OCI-M2 (cell line): Measurements from ENCODE around the gene LCORL.
"Not testable (repeated sequence)": the region's sequence is repeated elsewhere in the genome, so short reads cannot be mapped to it uniquely, and the experiment has no call there.

Source experiments
- DNase-seq: peaks from one replicate; lab custom pipeline; 2025; ENCODE audit not compliant: unreplicated experiment; lab: John Stamatoyannopoulos, UW

LCORL gene

DNA sequence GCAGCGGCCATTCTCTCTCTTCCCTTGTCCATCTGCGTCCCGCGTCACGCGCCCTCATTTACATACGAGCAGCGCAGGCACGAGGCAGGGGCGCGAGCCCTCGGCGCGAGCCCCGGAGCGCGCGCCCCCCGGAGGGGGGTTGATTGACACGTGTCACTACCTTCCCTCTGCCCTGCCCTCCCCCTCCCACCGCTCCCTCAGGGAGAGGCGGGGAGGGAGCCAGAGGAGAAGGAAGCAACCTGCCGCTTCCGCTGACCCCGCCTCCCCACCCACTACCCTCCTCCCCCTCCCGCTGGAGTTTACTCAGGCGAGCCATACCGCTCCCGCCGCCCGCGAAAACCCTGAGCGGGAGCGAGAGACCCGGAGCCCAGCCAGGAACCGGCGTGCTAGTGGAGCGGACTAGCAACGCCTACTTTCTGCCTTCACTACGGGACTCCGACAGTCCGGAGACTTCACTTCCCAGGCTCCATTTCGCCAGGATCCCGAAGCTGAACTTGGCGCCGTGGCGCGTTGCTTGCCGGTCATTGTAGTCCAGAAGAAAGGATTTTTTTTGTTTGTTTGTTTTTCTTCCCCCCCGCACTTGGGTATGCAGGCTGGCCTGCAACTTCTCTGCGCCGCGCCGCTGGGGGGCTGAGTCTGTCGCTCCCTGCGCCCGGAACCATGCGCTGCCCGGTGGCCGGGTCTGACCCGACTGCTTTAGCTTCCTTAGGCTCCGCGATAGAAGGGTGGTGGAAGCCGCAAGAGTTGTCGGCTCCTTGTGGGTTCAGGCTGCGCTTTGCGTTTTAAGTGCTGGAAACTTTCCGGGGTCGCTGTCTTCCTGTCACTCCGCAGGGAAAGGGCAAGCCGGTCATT, at the start of gene LCORL:
LCORL (minus strand) TSS at position 36 of the 852 bp plus-strand sequence; CDS start at position 32, 4 bp downstream.
- peak; percentile 75 for DNase-seq

DNA sequence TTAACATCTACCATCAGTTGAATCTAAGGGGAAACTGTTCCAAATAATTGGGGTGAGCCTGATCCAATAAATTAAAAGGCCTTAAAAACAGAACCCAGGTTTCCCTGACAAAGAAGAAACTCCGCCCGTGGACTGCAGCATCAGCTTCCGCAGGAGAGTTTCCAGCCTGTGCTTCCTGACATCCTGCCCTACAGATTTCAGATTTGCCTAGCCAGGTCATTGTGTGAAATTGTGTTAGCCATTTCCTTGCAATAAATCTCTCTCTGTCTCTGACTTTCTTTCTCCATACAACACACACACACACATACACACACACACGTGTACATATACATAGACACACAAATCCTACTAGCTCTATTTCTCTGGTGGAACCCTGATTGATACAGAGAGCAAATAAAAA, 48.3 kb upstream of the LCORL start:
- DNase-seq = no peak

DNA sequence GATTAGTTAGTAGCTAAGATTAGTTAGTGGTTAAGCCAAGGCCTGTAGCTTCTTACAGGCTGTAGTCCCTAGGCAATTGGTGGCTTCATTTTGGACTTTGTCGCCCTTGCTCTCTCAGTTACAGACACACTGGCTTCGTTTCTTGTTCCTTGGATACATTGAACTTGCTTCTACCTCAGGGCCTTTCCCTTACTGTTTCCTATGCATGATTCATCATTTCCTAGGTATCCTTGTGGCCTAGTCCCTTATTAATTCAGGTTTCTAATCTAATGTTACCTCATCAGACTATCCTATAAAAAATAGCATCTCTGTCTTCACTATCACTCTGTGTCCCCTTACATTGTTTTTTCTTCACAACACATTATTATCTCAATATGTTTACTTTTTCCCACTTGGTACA, 45.5 kb upstream of the LCORL start:
- DNase-seq = no peak

DNA sequence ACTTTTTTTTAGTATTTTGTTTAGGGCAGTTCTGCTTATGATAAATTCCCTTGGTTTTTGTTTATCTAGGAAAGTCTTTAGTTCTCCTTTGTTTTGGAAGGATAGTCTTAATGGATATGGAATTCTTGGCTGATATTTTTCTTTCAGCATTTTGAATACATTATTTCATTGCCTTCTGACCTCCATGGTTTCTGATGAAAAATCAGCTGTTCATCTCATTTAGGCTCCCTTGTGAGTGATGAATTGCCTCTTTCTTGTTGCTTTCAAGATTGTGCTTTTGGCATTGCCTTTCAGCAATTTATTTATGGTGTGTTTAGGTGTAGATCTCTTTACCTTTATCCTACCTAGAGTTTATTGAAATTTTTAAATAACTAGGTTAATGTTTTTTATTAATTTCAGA, 41.5 kb upstream of the LCORL start:
- DNase-seq = no peak

DNA sequence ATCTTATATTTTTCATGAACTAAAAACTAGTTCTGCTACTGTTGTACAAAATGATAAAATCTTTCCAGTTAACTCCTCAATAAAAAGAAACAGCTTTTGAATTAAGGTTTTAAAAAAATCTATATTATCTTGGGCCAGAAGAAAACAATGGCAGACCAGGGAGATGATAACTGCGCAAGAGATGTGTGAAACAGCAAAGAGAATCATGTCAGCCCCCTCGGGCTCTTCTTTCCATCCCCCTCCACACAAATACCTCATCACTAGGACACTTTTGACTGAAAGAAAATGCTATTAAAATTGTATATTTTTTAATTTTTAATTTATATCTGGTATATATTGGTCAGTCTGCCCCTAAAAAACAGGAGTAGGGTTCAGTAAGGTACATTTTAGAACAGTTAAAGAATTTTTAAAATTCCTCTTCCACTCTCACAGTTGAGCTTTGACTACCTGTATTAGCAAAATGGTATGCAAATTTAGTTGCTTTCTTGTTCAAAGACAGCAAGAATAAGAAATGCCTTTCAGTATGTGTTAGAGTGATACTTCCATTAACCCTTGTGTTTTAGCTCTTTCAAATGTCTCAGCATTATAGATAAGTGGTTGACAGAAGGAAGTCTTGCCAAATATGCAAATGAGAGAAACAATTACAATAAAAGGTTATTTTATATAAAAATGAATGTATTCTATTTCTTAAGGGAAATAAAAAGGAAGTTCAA, 36.4 kb upstream of the LCORL start:
- DNase-seq = no peak

DNA sequence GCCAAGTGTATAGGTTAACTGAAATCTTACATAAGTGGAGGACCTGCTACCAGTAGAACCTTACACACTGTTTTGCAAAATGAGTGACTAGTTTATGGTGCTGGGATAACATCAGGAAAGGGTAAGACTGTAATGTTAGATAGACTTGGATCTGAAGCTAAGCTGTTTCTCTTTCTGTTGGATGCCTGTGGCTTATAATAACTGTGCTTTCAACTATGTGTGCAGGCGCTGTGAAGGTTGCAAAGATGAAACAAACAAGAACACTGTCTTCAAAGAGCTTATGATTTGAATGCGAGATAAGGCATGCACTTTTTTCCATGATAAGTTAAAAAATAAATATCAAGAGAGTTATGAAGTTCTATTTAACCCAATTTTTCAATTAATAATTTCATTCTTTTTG, 34.5 kb upstream of the LCORL start:
- DNase-seq = no peak

DNA sequence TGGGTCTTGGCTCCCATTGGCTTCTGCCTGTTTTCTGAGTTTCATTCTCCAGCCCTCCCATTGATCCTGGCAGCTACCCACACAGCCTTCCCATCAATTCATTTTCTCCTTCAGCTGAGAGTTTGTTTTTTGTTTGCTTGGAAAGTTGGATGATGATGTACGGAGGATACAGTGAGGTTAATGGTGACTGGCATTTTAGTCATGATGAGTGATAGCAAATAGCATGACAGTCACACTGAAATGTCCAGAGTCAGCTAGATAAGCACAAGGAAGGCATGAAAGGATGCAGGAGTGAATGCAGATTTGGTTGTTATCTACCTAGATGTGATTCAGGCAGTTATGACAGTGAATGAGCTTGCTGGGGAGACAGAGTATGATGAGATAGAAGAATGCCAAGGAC, 30.6 kb upstream of the LCORL start:
- DNase-seq = no peak

DNA sequence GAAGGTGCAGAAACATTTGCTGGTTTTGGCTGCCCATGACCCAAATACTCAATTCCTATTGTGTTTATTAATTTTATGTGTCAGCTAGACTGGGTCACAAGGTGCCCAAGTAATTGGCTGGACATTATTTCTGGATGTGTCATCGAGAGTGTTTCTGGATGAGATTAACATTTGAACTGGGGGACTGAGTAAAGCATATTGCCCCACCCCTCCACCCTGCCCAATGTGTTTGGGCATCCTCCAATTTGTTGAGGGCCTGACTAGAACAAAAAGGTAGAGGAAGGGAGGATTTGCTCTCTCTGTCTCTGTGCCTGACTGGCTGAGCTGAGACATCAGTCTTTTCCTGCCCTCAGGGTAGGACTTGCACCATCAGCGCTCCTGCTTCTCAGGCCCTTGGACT, 29.7 kb upstream of the LCORL start:
- no peak for DNase-seq

DNA sequence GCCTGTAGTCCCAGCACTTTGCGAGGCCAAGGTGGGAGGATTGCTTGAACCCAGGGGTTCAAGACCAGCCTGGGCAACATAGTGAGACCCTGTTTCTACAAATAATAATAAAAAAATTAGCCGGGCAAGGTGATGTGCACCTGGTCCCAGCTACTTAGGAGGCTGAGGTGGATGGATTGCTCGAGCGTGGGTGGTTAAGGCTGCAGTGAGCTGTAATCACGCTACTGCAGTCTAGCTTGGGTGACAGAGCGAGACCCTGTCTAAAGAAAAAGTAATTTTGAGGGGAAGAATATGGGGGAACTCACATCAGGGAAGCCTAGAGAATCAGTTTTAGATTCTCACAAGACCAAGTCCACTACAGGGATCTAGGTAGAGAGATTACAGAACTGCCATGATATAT, 28.9 kb upstream of the LCORL start:
- DNase-seq = no peak

DNA sequence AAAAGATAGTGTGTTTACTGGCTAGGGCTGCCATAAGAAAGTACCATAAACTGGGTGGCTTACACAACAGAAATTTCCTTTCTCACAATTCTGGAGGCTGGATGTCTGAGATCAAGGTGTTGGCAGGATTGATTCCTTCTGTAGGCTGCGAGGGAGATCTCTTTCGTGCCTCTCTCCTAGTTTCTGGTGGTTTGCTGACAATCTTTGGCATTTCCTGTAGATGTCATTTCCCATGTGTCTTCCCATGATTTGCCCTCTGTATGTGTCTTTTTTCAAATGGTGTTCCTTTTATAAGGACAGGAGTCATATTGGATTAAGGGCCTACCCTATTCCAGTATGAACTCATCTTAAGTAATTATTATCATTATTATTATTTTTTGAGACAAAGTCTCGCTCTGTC, 27.9 kb upstream of the LCORL start:
- no peak for DNase-seq

DNA sequence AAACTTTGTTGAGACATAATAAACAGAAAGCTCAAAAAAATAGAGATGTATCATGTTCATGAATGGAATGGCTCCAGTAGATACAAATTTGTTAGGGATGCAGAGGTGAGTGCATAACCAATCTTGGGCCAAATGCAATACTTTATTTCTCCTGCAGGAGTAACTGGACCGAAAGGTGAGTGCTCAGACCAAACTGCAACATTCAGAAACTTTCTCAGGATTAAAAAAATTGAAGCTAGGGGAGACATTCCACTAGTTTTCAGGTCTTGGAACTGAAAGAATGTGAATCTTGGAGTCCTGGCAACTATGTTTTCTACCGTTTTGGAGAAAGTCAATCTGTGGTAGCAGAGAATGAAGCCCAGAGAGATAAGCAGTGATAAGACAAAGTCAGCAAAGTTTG, 21.2 kb upstream of the LCORL start:
- no peak for DNase-seq

DNA sequence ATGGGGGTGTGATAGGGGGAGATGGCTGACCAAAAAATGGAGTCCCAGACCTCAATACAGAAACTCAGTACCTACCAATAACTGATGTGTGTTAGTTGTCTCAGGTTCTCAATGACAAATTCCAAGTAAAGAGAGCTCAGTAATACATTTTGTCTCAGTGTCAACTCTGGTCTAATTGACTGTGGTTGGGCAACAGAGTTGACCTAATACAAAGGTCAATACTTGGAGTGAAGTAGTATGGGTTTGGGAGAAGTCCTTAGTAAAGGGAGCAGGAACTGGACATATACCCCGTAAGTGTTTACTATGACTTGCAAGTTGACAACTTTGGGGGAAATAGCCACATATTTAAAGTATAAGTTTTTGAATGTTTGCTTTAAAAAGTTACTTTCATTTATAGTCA, 20.5 kb upstream of the LCORL start:
- DNase-seq = no peak

DNA sequence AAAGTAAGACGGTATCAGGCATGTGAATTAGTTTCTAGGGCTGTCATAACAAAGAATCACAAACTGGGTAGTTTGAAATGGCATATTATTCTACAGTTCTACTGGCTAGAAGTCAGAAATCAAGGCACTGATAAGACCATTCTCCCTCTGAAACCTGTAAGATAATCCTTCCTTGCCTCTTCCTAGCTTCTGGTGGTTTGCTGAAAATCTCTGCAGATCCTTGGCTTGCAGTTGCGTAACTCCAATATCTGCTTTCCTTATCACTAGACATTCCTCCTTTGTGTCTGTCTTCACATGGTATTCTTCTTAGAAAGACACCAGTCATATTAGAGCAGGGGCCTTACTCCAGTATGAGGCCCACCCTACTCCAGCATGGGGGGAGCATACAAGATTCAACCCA, 19.6 kb upstream of the LCORL start:
- no peak for DNase-seq

DNA sequence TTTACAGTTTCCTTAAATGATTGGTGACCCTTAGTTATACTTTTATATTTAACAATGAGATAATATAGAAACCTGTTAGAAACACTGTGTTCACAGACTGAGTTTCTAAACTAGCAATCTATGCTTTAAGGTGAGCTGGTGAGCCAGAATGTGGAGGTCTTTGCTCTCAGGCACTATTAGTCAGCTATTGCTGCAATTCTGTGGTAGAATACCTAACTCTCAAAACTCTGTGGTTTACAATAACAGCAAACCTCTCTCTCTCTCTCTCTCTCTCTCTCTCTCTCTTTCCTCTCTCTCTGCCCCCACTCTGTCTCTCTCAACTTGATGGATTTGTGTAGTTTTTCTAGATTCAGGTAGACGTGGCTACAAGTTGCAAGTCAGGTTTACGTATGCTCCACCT, 17.6 kb upstream of the LCORL start:
- DNase-seq = no peak

DNA sequence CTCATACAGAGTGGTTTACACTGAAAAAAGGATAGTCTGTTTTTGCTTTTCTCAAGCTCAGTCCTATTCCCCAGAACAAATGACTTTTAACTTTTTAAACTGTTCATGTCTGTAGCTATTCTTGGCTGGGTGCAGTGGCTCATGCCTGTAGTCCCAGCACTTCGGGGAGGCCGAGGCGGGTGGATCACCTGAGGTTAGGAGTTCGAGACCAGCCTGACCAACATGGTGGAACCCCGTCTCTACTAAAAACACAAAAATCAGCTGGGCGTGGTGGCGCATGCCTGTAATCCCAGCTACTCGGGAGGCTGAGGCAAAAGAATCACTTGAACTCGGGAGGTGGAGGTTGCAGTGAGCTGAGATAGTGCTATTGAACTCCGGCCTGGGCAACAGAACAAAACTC, 14.8 kb upstream of the LCORL start:
- DNase-seq = not testable (repeated sequence)

DNA sequence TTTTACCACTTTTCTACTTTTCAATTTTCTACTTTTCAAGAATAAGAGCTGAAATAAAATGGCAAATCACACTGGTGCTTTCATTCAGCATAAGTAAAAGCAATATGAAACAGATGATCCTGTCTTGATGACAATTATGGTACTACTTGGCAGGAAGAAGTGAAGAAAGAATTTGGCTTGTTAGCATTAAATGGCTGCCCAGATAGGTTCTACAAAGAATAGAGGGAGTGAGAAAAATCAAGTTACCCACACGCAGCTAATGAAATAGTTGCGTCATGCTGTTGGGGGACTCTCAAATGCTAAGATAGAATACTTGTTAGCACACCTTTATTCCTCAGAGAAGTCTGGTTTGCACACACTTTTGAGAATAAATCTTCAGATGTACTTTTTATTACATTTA, 12.5 kb upstream of the LCORL start:
- DNase-seq = no peak

DNA sequence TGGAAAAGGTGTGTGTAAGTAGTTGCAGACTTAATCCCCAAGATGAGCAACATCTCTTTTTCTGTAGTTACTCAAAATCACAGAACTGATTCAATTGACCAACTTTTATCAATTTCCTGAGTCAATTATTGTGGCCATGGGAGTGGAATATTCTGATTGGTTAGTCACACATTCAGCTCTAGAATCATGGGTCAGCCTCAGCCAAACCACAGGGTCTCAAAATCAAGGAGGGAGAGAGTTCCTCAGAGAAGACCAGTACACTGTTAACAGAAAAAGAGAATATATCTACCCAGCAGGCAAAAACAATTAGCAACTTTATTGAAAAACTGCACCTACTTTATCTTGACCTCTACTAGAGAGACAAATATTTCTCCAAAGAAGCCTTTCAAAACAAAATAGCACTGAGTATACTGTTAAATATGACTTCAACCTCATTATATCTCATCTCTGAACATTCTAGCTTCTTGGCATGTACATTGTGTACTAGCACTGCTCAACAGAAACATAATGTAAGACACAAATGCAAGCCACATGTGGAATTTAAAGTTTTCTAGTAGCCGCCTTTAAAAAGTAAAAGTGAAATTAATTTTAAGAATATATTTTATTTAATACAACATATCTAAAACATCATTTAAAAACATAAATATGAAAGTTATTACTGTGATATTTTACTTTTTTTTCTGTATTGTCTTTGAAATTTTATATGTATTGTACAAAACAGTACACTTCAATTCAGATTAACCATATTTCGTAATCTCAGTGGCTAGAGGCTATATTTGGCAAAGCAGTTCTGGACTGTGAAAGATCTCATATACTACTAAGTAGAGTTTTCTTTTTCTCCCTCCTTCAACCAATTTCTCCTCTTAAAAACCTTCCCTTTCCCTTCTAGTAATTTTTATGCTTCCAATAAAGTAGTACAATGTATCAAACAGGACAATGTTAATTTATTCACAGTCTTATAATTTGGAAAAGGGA, 11.8 kb upstream of the LCORL start:
- DNase-seq = no peak

DNA sequence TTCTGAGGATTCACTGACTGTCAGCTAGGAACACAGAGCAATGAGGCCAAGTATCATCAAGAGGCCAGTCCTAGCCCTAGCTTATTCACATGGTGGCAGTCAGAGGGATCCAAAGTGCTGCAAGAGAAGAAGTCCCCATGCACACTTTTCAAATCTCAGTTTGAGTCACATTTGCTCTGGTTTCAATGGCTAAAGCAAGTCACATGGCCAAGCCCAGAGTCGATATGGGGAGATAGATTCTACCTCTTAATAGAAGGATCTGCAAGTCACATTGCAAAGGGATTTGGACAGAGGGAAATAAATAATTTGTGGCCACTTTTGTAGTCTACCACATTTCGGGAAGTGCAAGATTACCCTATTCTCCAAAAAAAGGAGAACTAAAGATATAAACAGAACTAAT, 3.7 kb upstream of the LCORL start:
- DNase-seq = no peak

DNA sequence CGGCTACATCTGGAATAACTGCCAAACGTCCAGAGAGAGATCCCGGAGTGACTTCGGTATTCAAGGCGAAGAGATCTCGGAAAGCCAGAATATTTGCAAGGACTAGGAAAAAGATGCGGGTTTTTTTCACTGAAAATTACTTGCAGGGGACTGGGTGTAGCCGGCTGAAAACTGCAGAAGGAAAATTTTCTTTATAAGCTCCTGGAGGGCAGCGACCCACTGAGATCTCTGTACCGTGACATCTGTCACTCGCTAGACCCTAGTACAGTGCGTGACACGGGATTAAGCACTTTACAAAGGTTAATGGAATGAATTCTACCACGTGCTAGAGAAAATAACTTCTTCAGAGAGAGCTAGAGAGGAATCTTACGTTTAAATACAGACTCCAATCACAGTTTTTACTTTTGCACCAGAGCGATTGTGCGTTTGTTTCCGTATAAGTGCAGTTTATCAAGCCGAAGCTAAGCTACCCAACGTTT, 1.1 kb upstream of the LCORL start:
- DNase-seq = no peak

DNA sequence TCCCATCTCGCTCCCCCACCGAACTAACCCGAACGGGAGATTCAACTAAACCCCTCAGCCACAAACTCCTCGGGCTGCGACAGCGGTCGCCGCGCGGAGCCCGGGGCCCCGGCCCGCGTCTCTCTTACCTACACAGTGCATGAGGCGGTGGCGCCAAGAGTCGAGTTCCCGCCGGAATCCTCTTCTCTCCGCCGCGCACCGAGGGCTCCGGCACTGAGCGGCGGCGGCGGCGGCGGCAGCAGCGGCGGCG, 160 bp downstream of the LCORL start:
- DNase-seq = no peak

DNA sequence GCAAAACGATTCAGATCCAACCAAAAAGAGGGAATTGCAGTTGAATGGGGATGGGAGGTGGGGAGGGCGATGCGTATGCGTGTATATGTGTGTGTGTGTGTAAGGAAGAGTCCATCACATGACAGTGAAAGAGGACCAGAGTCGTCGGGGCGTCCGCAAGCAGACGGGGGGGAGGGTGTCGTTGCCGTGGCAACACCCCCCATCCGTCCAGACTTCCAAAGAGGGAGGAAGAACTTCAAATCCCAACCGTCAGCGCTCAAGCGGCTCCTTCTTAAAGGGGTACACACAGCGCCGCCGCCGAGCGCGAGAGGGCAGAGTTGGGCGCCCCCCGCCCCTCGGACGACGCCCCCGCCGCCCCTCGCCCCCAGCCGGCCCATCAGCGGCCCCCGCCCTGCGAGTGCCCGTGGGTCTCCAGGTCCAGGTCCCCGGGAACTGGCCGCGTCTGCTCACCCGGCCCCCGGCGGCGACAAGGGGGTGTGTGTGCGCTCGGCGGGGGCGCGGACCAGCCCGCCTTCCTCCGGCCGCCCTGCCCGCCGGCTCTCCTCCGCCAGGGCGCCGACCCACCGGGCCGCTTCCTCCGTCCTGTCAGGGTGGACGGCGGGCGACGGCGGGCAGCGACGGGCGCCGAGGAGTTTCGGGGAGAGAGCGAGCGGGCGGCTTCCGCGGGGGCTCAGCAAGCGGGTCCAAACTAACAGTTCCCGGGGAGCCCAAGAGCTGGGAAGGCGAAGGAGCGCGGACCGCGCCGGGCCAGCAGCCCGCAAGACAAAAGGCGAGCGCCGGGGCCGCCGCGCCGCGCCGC, 685 bp downstream of the LCORL start:
- no peak for DNase-seq
